SK-N-SH treated with all-trans-retinoic acid at 6 μM for 48 hours (cell line): Measurements from ENCODE around the gene WIPF1.

Experiments used
- ATAC-seq: fragments of 200-7000 bp; cut with Tn5 transposase; 3 replicates; pipeline ENCODE4 v1.9.1; 2020; ENCODE audit warnings: mild to moderate bottlenecking, moderate library complexity
- ARNTL ChIP-seq: fragments of 450-650 bp; formaldehyde crosslinking; IDR thresholded peaks from 2 replicates; pipeline ENCODE4 v1.5.0; 2020; ENCODE audit warnings: low read depth, mild to moderate bottlenecking, moderate library complexity, borderline replicate concordance
- BACH2 ChIP-seq: fragments of 250-450 bp; sonication (Bioruptor Pico); IDR thresholded peaks from 2 replicates; pipeline ENCODE4 v1.9.0; 2021; ENCODE audit warnings: mild to moderate bottlenecking, borderline replicate concordance
- CREB5 ChIP-seq: fragments of 250-450 bp; sonication (Bioruptor Pico); IDR thresholded peaks from 2 replicates; pipeline ENCODE4 v1.5.1; 2020; ENCODE audit warnings: low read depth, mild to moderate bottlenecking, moderate library complexity
- CSDC2 ChIP-seq: fragments of 250-450 bp; sonication (Bioruptor Pico); IDR thresholded peaks from 2 replicates; pipeline ENCODE4 v1.5.0; 2020; ENCODE audit warnings: mild to moderate bottlenecking, moderate library complexity
- CSRNP3 ChIP-seq: fragments of 250-450 bp; sonication (Bioruptor Pico); IDR thresholded peaks from 2 replicates; pipeline ENCODE4 v1.5.1; 2021; ENCODE audit warnings: mild to moderate bottlenecking, moderate library complexity
- GLIS3 ChIP-seq: fragments of 250-450 bp; sonication (Bioruptor Pico); IDR thresholded peaks from 2 replicates; pipeline ENCODE4 v1.5.0; 2020; ENCODE audit warnings: mild to moderate bottlenecking, moderate library complexity
- ISL1 ChIP-seq: fragments of 250-450 bp; sonication (Bioruptor Pico); IDR thresholded peaks from 2 replicates; pipeline ENCODE4 v2.1.2; 2022; ENCODE audit warnings: mild to moderate bottlenecking, moderate library complexity
- PATZ1 ChIP-seq: fragments of 250-450 bp; sonication (Bioruptor Pico); IDR thresholded peaks from 2 replicates; pipeline ENCODE4 v1.8.0; 2020; ENCODE audit warnings: mild to moderate bottlenecking, moderate library complexity, borderline replicate concordance
- POU6F1 ChIP-seq: fragments of 250-450 bp; sonication (Bioruptor Pico); IDR thresholded peaks from 2 replicates; pipeline ENCODE4 v1.8.0; 2021; ENCODE audit warnings: low read depth, mild to moderate bottlenecking, moderate library complexity, borderline replicate concordance
- SNAI2 ChIP-seq: fragments of 250-450 bp; sonication (Bioruptor Pico); IDR thresholded peaks from 2 replicates; pipeline ENCODE4 v1.5.0; 2020; ENCODE audit warnings: mild to moderate bottlenecking, moderate library complexity
- TCF4 ChIP-seq: fragments of 250-450 bp; sonication (Bioruptor Pico); IDR thresholded peaks from 2 replicates; pipeline ENCODE4 v1.8.0; 2021; ENCODE audit warnings: mild to moderate bottlenecking, moderate library complexity, borderline replicate concordance
- TOX ChIP-seq: fragments of 250-450 bp; sonication (Bioruptor Pico); IDR thresholded peaks from 2 replicates; pipeline ENCODE4 v1.8.0; 2021; ENCODE audit warnings: mild to moderate bottlenecking, moderate library complexity, borderline replicate concordance
- TSHZ2 ChIP-seq: fragments of 250-450 bp; sonication (Bioruptor Pico); IDR thresholded peaks from 2 replicates; pipeline ENCODE4 v1.5.0; 2020; ENCODE audit warnings: mild to moderate bottlenecking, moderate library complexity
- ZFP3 ChIP-seq: fragments of 250-450 bp; sonication (Bioruptor Pico); IDR thresholded peaks from 2 replicates; pipeline ENCODE4 v1.5.0; 2020; ENCODE audit warnings: mild to moderate bottlenecking, moderate library complexity
- ZFP30 ChIP-seq: fragments of 450-650 bp; formaldehyde crosslinking; IDR thresholded peaks from 2 replicates; pipeline ENCODE4 v1.5.0; 2022; ENCODE audit warnings: mild to moderate bottlenecking, moderate library complexity
- ZNF565 ChIP-seq: fragments of 450-650 bp; formaldehyde crosslinking; conservative IDR thresholded peaks from 2 replicates; pipeline ENCODE4 v1.5.0; 2020; ENCODE audit warnings: low read depth, mild to moderate bottlenecking, moderate library complexity
- ZNF70 ChIP-seq: fragments of 450-650 bp; formaldehyde crosslinking; IDR thresholded peaks from 2 replicates; pipeline ENCODE4 v1.5.0; 2020; ENCODE audit warnings: mild to moderate bottlenecking, moderate library complexity
- ZNF8 ChIP-seq: fragments of 450-650 bp; formaldehyde crosslinking; IDR thresholded peaks from 2 replicates; pipeline ENCODE4 v1.5.0; 2020; ENCODE audit warnings: mild to moderate bottlenecking, moderate library complexity

WIPF1 gene

GRCh38 chr2:174555998-174556397, 41.6 kb downstream of the WIPF1 start:
- ATAC-seq: no peak
- TF ChIP-seq BACH2: no peak

GRCh38 chr2:174554529-174555150, 43.0 kb downstream of the WIPF1 start:
- no peak for TF ChIP-seq ZFP30 (CRISPR knock-in tag)
- TF ChIP-seq PATZ1 (CRISPR knock-in tag): no peak
- TF ChIP-seq CSRNP3 (CRISPR knock-in tag): no peak
- TF ChIP-seq BACH2: no peak
- TF ChIP-seq TSHZ2 (CRISPR knock-in tag): no peak
- TF ChIP-seq ZNF8 (CRISPR knock-in tag): no peak
- no peak for TF ChIP-seq ZFP3
- TF ChIP-seq CSDC2 (CRISPR knock-in tag): no peak
- no peak for TF ChIP-seq TOX (CRISPR knock-in tag)
- TF ChIP-seq ZNF70: no peak
- ATAC-seq: no peak

- TF ChIP-seq CREB5 (CRISPR knock-in tag) (no peak), SNAI2 (no peak), BACH2 (no peak), ZFP30 (CRISPR knock-in tag) (no peak), ISL1 (CRISPR knock-in tag) (no peak), GLIS3 (CRISPR knock-in tag) (no peak), CSRNP3 (CRISPR knock-in tag) (no peak), ZNF565 (CRISPR knock-in tag) (no peak), POU6F1 (CRISPR knock-in tag) (no peak)
These were observed 43.7 kb downstream of the WIPF1 start for GRCh38 chr2:174553811-174554493.

GRCh38 chr2:174552880-174553279, 44.7 kb downstream of the WIPF1 start:
- no peak for ATAC-seq
- no peak for TF ChIP-seq CSDC2 (CRISPR knock-in tag)
- no peak for TF ChIP-seq PATZ1 (CRISPR knock-in tag)
- TF ChIP-seq SNAI2: no peak
- TF ChIP-seq GLIS3 (CRISPR knock-in tag): no peak
- TF ChIP-seq ARNTL (CRISPR knock-in tag): no peak
- no peak for TF ChIP-seq POU6F1 (CRISPR knock-in tag)
- TF ChIP-seq CREB5 (CRISPR knock-in tag): no peak
- no peak for TF ChIP-seq TCF4 (CRISPR knock-in tag)
- TF ChIP-seq, all 23 proteins: peak for 0

More at GRCh38 chr2:174553811-174554493, 43.7 kb downstream of the WIPF1 start:
- ATAC-seq: no peak
